BLaER1 treated with 17β-estradiol and CSF1 and Interleukin-3, amounts not matched to agents 10 nM and 100 nM (cell line): ENCODE measurements around the gene C12orf76.
"Not testable (repeated sequence)": the region's sequence is repeated elsewhere in the genome, so short reads cannot be mapped to it uniquely, and the experiment has no call there.

Source experiments
- H3K27ac ChIP-seq, 11 experiments: shearing (Covaris generic); formaldehyde crosslinking; 2 replicates each; pipeline ENCODE4 v1.8.1; 2022
- H3K27me3 ChIP-seq, 11 experiments: shearing (Covaris generic); formaldehyde crosslinking; 2 replicates each; pipeline ENCODE4 v1.8.1; 2022
- H3K36me3 ChIP-seq, 11 experiments: shearing (Covaris generic); formaldehyde crosslinking; 2 replicates each; pipeline ENCODE4 v1.8.1; 2022
- H3K4me1 ChIP-seq, 10 experiments: shearing (Covaris generic); formaldehyde crosslinking; 2 replicates each; pipeline ENCODE4 v1.8.1; 2022
- H3K4me2 ChIP-seq, 11 experiments: shearing (Covaris generic); formaldehyde crosslinking; 2 replicates each; pipeline ENCODE4 v1.8.1; 2022
- H3K4me3 ChIP-seq, 10 experiments: shearing (Covaris generic); formaldehyde crosslinking; 2 replicates each; pipeline ENCODE4 v1.8.1; 2022
- H3K9ac ChIP-seq, 11 experiments: shearing (Covaris generic); formaldehyde crosslinking; 2 replicates each; pipeline ENCODE4 v1.8.1; 2022
- H3K9me3 ChIP-seq, 11 experiments: shearing (Covaris generic); formaldehyde crosslinking; replicated peaks in 1 of 11; 2 replicates each; pipeline ENCODE4 v1.8.1; 2022
- H4K20me1 ChIP-seq, 11 experiments: shearing (Covaris generic); formaldehyde crosslinking; 2 replicates each; pipeline ENCODE4 v1.8.1; 2022
- Cebpa-rat ChIP-seq, 11 experiments: shearing (Covaris generic); IDR thresholded peaks; 2 replicates each; pipeline ENCODE4 v1.8.1; 2022

The C12orf76 gene

DNA sequence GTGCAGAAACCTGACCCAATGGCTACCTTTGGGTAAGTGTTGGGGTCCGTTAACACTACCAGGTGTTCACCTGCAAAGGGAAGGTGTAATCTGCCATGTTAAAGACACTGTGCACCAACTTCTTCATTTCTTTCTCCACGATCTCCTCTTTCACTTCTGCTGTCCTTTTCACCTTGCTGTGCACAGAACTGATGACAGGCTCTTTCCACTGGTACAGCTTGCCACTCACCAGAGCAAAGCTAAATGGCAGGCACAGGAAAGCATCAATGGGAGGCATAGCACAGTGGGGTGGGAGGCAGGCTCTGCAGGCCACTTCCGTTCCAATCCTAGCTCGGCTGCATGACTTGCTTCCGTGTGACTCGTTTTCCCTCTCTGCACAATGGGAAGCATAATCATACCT, 2.6 kb upstream of the C12orf76 start:
- Histone ChIP-seq H3K4me1 (peaks cover 35 to 44% (median 39%) of the 10 kb centered on the region in 10 experiments), H4K20me1 (peaks cover 0 to 5% (median 0%) of the 10 kb centered on the region in 11 experiments; a peak in 2 of 22 replicates), H3K27ac (no peak overlapping the region), H3K4me3 (no peak overlapping the region), H3K4me2 (no peak overlapping the region), H3K27me3 (no peaks in the 10 kb centered on the region), H3K9ac (no peak overlapping the region), H3K9me3 (no peaks in the 10 kb centered on the region), H3K36me3 (peaks cover 0 to 4% (median 0%) of the 10 kb centered on the region in 11 experiments; a peak in 3 of 22 replicates)
- no peak for TF ChIP-seq Cebpa-rat (IDR thresholded peaks at IDR 0.05)

DNA sequence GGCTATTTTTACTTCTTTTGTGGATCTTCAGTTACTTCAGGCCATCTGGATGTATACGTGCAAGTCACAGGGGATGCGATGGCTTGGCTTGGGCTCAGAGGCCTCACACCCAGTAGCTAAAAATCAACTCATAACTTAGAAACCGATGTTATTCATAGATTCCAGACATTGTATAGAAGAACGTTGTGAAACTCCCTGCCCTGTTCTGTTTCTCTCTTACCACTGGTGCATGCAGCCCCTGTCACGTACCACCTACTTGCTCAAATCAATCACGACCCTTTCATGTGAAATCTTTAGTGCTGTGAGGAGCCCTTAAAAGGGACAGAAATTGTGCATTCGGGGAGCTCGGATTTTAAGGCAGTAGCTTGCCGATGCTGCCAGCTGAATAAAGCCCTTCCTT, 1.3 kb upstream of the C12orf76 start:
- Histone ChIP-seq H3K36me3 (peaks cover 0 to 12% (median 0%) of the 10 kb centered on the region in 11 experiments; a peak in 3 of 22 replicates), H3K4me2 (peak overlapping the region in 5 of 11 experiments; percentile 4 to 99 (median 89); a peak in 4 of 22 replicates), H3K27ac (peak overlapping the region in 2 of 11 experiments; percentile 76 to 77; a peak in 2 of 22 replicates), H3K4me1 (peaks cover 27 to 43% (median 33%) of the 10 kb centered on the region in 10 experiments)
- not testable (repeated sequence) for H3K9ac ChIP-seq, H3K9me3 ChIP-seq, H4K20me1 ChIP-seq, H3K27me3 ChIP-seq, H3K4me3 ChIP-seq

DNA sequence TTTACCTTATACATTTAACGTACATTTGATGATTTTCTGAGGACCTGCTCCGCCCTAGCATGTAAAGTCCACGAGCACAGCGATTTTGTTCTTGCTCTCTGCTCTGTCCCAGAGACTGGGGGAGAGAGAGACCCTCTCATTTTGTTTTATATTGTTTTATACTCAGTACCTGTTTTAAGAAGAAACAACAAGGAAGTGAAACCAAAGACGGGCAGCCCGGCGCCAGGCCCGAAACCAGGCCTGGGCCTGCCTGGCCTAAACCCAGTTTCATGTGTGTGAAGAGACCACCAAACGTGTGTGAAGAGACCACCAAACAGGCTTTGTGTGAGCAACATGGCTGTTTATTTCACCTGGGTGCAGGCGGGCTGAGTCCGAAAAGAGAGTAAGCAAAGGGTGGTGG, 712 bp upstream of the C12orf76 start:
- Histone ChIP-seq H3K4me1 (peaks cover 26 to 46% (median 32%) of the 10 kb centered on the region in 10 experiments), H3K9ac (peak overlapping the region; percentile 76 to 88 (median 83); a peak in 21 of 22 replicates), H3K4me2 (peak overlapping the region; percentile 72 to 99 (median 89)), H3K27ac (peak overlapping the region; percentile 71 to 89 (median 77); a peak in 21 of 22 replicates), H3K4me3 (peak overlapping the region; percentile 78 to 97 (median 84); a peak in 19 of 20 replicates), H3K36me3 (peaks cover 0 to 17% (median 3%) of the 10 kb centered on the region in 11 experiments; a peak in 9 of 22 replicates)
- H3K27me3 ChIP-seq, H3K9me3 ChIP-seq, H4K20me1 ChIP-seq: not testable (repeated sequence)

DNA sequence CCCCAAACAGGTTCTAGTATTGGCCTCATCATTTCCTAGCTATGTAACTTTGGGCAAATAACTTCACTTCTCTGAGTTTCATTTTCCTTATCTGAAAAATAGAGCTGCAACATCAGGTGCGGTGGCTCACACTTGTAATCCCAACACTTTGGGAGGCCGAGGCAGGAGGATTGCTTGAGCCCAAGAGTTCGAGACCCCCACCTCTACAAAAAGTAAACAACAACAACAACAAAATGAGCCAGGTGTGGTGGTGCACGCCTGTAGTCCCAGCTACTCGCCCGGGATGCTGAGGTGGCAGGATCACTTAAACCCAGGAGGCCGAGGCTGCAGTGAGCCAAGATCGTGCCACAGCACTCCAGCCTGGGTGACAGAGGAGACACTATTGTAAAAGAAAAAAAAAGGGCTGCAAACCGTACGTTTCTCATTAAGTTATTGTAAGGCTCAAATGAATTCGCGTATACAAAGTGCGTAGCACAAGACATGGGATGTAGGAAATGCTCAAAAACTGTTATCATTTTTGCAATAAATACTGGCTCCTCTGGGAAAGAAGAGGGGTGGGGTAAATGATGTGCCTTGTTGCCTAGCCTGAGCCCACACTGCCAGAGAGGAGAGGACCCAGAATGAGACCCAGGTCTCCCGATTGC, 903 bp downstream of the C12orf76 start:
- Histone ChIP-seq H3K4me3 (peak overlapping the region; percentile 78 to 97 (median 84)), H3K36me3 (peaks cover 1 to 26% (median 8%) of the 10 kb centered on the region in 11 experiments; a peak in 19 of 22 replicates), H3K27ac (peak overlapping the region in 10 of 11 experiments; percentile 73 to 89 (median 77); a peak in 16 of 22 replicates), H3K27me3 (no peaks in the 10 kb centered on the region), H3K4me1 (peaks cover 37 to 62% (median 45%) of the 10 kb centered on the region in 10 experiments), H3K4me2 (peak overlapping the region; percentile 72 to 99 (median 92)), H4K20me1 (peaks cover 0 to 5% (median 0%) of the 10 kb centered on the region in 11 experiments; a peak in 2 of 22 replicates), H3K9me3 (no peaks in the 10 kb centered on the region), H3K9ac (peak overlapping the region; percentile 76 to 88 (median 83))
- no peak for TF ChIP-seq Cebpa-rat (IDR thresholded peaks at IDR 0.05)

DNA sequence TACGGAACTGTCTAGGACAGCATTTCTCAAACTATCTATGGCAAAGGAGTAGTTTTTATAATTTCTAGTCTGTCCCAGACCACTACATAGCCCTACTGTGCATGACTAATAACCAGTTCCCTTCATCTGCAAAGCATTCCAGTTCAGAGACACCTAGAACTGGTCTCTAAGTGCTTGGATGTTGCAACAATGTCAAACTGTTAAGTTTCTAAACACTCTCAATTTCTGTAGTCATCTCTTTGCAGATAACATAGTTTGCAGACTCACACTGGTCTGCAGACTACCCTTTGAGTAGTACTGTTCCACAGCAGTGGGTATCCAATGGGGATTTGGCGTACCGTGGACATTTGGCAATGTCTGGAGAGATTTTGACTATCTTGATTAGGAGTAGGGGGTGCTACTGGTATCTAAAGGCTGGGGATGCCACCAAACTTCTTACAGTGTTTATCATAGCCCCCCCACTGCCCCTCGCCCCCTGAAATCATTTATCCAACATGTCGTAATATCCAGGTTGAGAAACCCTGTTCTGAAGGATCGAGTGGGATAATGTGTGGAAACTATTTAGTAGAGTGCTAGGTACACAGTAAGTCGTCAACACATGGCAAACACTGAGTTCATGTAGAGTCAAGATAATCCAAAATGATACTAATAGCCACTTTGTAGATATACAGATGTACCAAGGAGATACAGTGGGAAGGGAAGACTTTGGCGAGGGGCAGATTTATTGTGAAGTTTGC, 1.7 kb downstream of the C12orf76 start:
- Histone ChIP-seq H3K36me3 (peaks cover 9 to 34% (median 16%) of the 10 kb centered on the region in 11 experiments; a peak in 20 of 22 replicates), H4K20me1 (peaks cover 0 to 5% (median 0%) of the 10 kb centered on the region in 11 experiments; a peak in 2 of 22 replicates), H3K9ac (peak overlapping the region in 10 of 11 experiments; percentile 76 to 88 (median 83); a peak in 11 of 22 replicates), H3K4me3 (peak overlapping the region in 8 of 10 experiments; percentile 17 to 94 (median 82); a peak in 10 of 20 replicates), H3K4me1 (peaks cover 37 to 70% (median 51%) of the 10 kb centered on the region in 10 experiments), H3K4me2 (peak overlapping the region; percentile 72 to 99 (median 92)), H3K9me3 (no peaks in the 10 kb centered on the region), H3K27me3 (no peaks in the 10 kb centered on the region), H3K27ac (0 out of 22 replicates have a peak overlapping the region, but pooled peaks of 1 of the 11 experiments have one; percentile 77)
- no peak for TF ChIP-seq Cebpa-rat (IDR thresholded peaks at IDR 0.05)

DNA sequence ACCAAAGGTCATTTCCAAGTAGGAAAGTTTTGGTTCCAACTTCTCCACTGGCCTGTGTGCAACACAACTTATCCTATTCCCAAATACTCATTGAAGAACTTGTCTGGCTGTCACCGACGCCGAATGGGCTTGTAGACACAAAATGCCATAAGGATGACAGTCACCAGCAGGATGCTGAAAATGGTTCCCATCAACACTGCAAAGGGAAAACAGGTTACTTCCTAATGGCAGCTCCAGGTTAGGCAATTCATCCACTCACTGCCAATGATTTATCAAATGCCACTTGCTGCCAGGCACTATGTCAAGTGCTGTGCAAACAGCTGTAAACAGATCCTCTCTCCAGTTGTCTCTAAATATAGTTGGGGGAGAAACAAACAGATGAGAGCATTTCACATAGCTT, 6.1 kb downstream of the C12orf76 start:
- no peaks in the 10 kb centered on the region for H3K9me3 ChIP-seq
- no peak for TF ChIP-seq Cebpa-rat (IDR thresholded peaks at IDR 0.05)

DNA sequence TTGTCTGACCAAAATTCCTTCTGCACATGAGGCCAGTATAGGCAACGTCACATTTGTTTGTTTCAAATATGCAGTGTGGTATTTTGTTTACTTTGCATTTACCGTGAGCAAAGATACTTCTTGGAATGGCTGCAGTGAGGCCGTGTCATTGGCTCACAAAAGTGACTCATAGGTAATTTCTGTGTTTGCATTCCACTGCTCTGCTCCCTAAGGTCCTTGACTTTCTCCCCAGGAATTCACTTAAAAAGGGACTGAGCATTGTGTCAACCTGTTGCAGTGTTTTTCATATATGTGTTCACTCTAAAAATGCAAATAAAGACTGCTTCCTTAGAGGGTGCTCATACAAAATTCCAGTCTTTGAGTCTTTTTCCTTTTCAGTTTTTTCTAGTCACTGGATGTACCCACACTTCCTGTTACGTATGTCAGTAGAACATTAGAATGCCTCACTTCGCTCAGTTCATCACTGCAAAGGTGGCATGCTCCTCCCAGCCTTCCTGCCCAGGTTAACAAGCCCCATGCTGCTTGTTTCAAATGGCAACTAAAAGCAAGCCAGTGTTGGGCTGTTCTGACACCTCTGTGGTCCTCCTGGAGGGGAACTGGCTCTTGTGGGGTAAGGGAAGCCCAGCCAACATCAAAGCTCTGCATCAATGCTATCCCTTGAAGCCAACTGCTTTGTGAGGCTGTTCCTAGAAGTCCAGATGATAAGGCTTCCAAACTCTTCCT, 9.1 kb downstream of the C12orf76 start:
- peak overlapping the region; percentile 46 to 80 (median 69) for H3K4me2 ChIP-seq
- no peaks in the 10 kb centered on the region for H3K9me3 ChIP-seq
- peaks cover 56 to 78% (median 66%) of the 10 kb centered on the region in 11 experiments for H3K36me3 ChIP-seq
- H3K9ac ChIP-seq: peak overlapping the region in 3 of 11 experiments; percentile 1 to 42 (median 4); a peak in 7 of 22 replicates
- H3K27ac ChIP-seq: peak overlapping the region in 10 of 11 experiments; percentile 41 to 74 (median 60); a peak in 21 of 22 replicates
- TF ChIP-seq Cebpa-rat (IDR thresholded peaks at IDR 0.05): no peak
- no peaks in the 10 kb centered on the region for H3K27me3 ChIP-seq
- H3K4me1 ChIP-seq: peaks cover 59 to 81% (median 72%) of the 10 kb centered on the region in 10 experiments
- H3K4me3 ChIP-seq: no peak overlapping the region
- H4K20me1 ChIP-seq: peaks cover 0 to 30% (median 3%) of the 10 kb centered on the region in 11 experiments; a peak in 6 of 22 replicates

More for the DNA sequence above, 6.1 kb downstream of the C12orf76 start:
- no peak overlapping the region for H3K4me3 ChIP-seq
- H3K27ac ChIP-seq: peak overlapping the region in 6 of 11 experiments; percentile 39 to 71 (median 55); a peak in 8 of 22 replicates
- peaks cover 27 to 59% (median 39%) of the 10 kb centered on the region in 11 experiments for H3K36me3 ChIP-seq
- H3K9ac ChIP-seq: peak overlapping the region in 5 of 11 experiments; percentile 19 to 60 (median 46); a peak in 7 of 22 replicates
- peak overlapping the region in 7 of 11 experiments; percentile 41 to 80 (median 67); a peak in 12 of 22 replicates for H3K4me2 ChIP-seq
- peaks cover 62 to 87% (median 77%) of the 10 kb centered on the region in 10 experiments for H3K4me1 ChIP-seq
- H3K27me3 ChIP-seq: no peaks in the 10 kb centered on the region
- peaks cover 0 to 13% (median 3%) of the 10 kb centered on the region in 11 experiments; a peak in 8 of 22 replicates for H4K20me1 ChIP-seq

DNA sequence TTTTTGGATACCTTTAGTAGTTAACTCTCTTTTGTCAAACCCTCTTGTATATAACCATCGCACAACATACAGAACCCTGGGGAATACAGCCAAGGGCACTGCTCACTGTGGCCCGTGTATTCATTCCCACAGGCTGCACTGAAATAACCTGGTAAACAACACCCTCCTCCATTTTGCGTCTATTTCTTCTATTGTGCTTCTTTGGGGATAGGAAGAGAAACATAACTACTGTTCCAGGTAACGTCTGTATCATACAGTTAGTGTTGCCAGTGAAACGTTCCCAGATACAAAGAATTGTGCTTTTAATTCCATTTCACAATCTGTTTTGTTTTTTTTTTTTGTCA, 9.6 kb downstream of the C12orf76 start:
- TF ChIP-seq Cebpa-rat (IDR thresholded peaks at IDR 0.05): no peak
- Histone ChIP-seq H3K4me3 (no peak overlapping the region), H3K9ac (no peak overlapping the region), H4K20me1 (peaks cover 0 to 31% (median 3%) of the 10 kb centered on the region in 11 experiments; a peak in 6 of 22 replicates), H3K27me3 (no peaks in the 10 kb centered on the region), H3K4me1 (peaks cover 58 to 75% (median 70%) of the 10 kb centered on the region in 10 experiments), H3K4me2 (peak overlapping the region in 10 of 11 experiments; percentile 46 to 80 (median 68); a peak in 17 of 22 replicates), H3K27ac (peak overlapping the region in 3 of 11 experiments; percentile 68 to 74 (median 72); a peak in 6 of 22 replicates), H3K9me3 (no peaks in the 10 kb centered on the region), H3K36me3 (peaks cover 56 to 78% (median 70%) of the 10 kb centered on the region in 11 experiments)
